Right lobe of liver (tissue), 6 donors: ENCODE data around the gene PARP1. TPM values are rescaled to one million over a fixed set of nuclear protein-coding genes. Genes with fewer than 3 reads are reported as not detected.

Experiments
- ATAC-seq, 4 donors: fragments of 200-7000 bp; cut with Tn5 transposase; one replicate each; pipeline ENCODE4 v1.9.1; 2020; ENCODE audit warnings: mild to moderate bottlenecking in 4 of 4, moderate library complexity in 4 of 4
- DNase-seq, 3 donors: peaks; one replicate each; pipeline ENCODE4 v3.0.0-alpha.2; 2020
- H3K27ac ChIP-seq, 3 donors: fragments of 200-600 bp; one replicate each; pipeline ENCODE4 v1.8.0; 2022
- H3K27me3 ChIP-seq, 2 donors: fragments of 200-600 bp; one replicate each; pipeline ENCODE4 v1.8.0; 2022
- H3K36me3 ChIP-seq, 4 donors: fragments of 200-600 bp; sonication (generic) in 1 of 4; one replicate each; pipeline versions ENCODE4 v1.5.1 to v1.8.0; 2017 to 2022; ENCODE audit warnings: control low read depth in 1 of 4
- H3K4me1 ChIP-seq, 4 donors: fragments of 200-600 bp; sonication (generic) in 1 of 4; one replicate each; pipeline versions ENCODE4 v1.5.1 to v1.8.0; 2017 to 2022; ENCODE audit warnings: control low read depth in 1 of 4
- H3K4me3 ChIP-seq, 3 donors: fragments of 200-600 bp; one replicate each; pipeline ENCODE4 v1.8.0; 2022
- H3K9me3 ChIP-seq, 4 donors: fragments of 200-600 bp; sonication (generic) in 1 of 4; one replicate each; pipeline versions ENCODE4 v1.5.1 to v1.8.0; 2017 to 2022; ENCODE audit warnings: control low read depth in 1 of 4
- POLR2A ChIP-seq: fragments of 450-650 bp; IDR thresholded peaks from one replicate; pipeline ENCODE4 v1.6.1; 2017; ENCODE audit warnings: antibody characterized with exemption, mild to moderate bottlenecking
- WGBS: methylation state at CpG from one replicate; pipeline ENCODE4 v1.1.6; 2018; ENCODE audit warnings: low coverage, low lambda C conversion rate; ENCODE audit not compliant: insufficient coverage; ENCODE audit errors: missing lambda C conversion rate; 5-methylcytosine and 5-hydroxymethylcytosine counted together
- intact Hi-C, 2 donors: fragments of 100-400 bp; cut with DNase I; formaldehyde crosslinking; loops; one replicate each; pipeline versions ENCODE4 v1.11.2 to v1.14.1; 2022
- total RNA-seq, 6 experiments: library from RNA; depleted of rRNA in 2 of 6; stranded (reverse); fragments of >200 nt in 2 of 6; fragmentation: NEBNext Ultra II Directional in 3 of 6; extraction: Animal tissue kit (Norgen Biotek cat#: 25700) in 3 of 6; gene quantifications; one replicate each; pipeline versions ENCODE4 v1.1.0 to v1.2.4, GENCODE V29; 2016 to 2023
- TF ChIP-seq, protein P1 (sequence below), 4 donors: fragments of 200-600 bp in 3 of 4; fragments of 450-650 bp in 1 of 4; IDR thresholded peaks; one replicate each; pipeline versions ENCODE4 v1.5.1 to v1.8.0; 2016 to 2022; ENCODE audit warnings: antibody characterized with exemption in 4 of 4, mild to moderate bottlenecking in 2 of 4
- donor health status: DM: no; HTN: yes; CAD: no.
- donor health status: DM: no; HTN: no; CAD: no.
- donor health status: DM: no; HTN: no; CAD: no.
- donor health status: DM: no; HTN: yes; CAD: no.
- donor health status: DM: no; HTN: yes; CAD: no.

Gene PARP1
- total RNA-seq, 6 experiments from 2014 or later, result 38.2 to 74.3 (median 60.1) TPM

GRCh38 chr1:226381226-226381998 is 26.5 kb downstream of the PARP1 start:
- TF ChIP-seq, protein P1, sequence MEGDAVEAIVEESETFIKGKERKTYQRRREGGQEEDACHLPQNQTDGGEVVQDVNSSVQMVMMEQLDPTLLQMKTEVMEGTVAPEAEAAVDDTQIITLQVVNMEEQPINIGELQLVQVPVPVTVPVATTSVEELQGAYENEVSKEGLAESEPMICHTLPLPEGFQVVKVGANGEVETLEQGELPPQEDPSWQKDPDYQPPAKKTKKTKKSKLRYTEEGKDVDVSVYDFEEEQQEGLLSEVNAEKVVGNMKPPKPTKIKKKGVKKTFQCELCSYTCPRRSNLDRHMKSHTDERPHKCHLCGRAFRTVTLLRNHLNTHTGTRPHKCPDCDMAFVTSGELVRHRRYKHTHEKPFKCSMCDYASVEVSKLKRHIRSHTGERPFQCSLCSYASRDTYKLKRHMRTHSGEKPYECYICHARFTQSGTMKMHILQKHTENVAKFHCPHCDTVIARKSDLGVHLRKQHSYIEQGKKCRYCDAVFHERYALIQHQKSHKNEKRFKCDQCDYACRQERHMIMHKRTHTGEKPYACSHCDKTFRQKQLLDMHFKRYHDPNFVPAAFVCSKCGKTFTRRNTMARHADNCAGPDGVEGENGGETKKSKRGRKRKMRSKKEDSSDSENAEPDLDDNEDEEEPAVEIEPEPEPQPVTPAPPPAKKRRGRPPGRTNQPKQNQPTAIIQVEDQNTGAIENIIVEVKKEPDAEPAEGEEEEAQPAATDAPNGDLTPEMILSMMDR (IDR thresholded peaks at IDR 0.05), result no peak
- TF ChIP-seq POLR2A, result no peak
- peaks cover 13 to 95% (median 62%) of the 10 kb centered on the region in 4 donors for H3K36me3 ChIP-seq
- intact Hi-C loops, result no loop called here

DNA sequence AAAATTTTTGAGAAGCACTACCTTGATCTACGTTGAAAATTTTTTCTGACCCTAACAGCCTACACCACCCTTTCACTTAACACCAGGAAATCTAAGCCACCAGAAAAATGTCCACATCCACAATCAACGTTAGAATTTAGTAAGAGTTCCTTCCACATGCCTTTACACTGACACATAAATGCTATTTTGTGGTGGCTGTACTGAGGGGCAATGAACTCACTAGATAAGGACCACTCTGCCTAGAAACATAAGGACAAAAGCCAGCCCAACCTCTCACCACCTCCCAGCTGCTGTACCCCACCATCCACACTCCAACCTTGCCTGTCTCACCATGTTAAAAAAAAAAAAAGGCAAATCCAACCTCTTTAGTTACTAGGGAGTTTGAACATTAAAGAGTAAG is 29.8 kb downstream of the PARP1 start:
- H3K9me3 ChIP-seq, result no peaks in the 10 kb centered on the region
- H3K27ac ChIP-seq, result no peak overlapping the region
- TF ChIP-seq, protein P1 (IDR thresholded peaks at IDR 0.05), result no peak
- no peak for TF ChIP-seq POLR2A
- intact Hi-C loops, result no loop called here
- ATAC-seq (no peak), DNase-seq (no peak)
- peaks cover 0 to 32% (median 5%) of the 10 kb centered on the region in 4 donors for H3K4me1 ChIP-seq
- H3K36me3 ChIP-seq, result peaks cover 17 to 95% (median 62%) of the 10 kb centered on the region in 4 donors
- no peak overlapping the region for H3K4me3 ChIP-seq
- WGBS, result 60% methylated on average over 2 of the region's 2 CpGs
- no peaks in the 10 kb centered on the region for H3K27me3 ChIP-seq

More at GRCh38 chr1:226381226-226381998, 26.5 kb downstream of the PARP1 start:
- ATAC-seq (peak in 3 of 4 donors; percentile 48 to 92 (median 70)), DNase-seq (peak in 1 of 3 donors; percentile 73)
- peaks cover 0 to 35% (median 5%) of the 10 kb centered on the region in 4 donors for H3K4me1 ChIP-seq
- 90% methylated on average over 5 of the region's 15 CpGs for WGBS
- no peak overlapping the region for H3K4me3 ChIP-seq
- H3K27ac ChIP-seq, result peak overlapping the region in 1 of 3 donors; percentile 68
- H3K9me3 ChIP-seq, result no peaks in the 10 kb centered on the region
- H3K27me3 ChIP-seq, result no peaks in the 10 kb centered on the region

- no peak for DNase-seq
- Histone ChIP-seq H3K4me1 (peaks cover 0 to 14% (median 0%) of the 10 kb centered on the region in 4 donors), H3K36me3 (peaks cover 12 to 97% (median 63%) of the 10 kb centered on the region in 4 donors), H3K4me3 (no peak overlapping the region), H3K27ac (no peak overlapping the region), H3K9me3 (no peaks in the 10 kb centered on the region), H3K27me3 (no peaks in the 10 kb centered on the region)
- TF ChIP-seq, protein P1 (IDR thresholded peaks at IDR 0.05), result no peak
- TF ChIP-seq POLR2A, result no peak
- ATAC-seq, result no peak
- 75% methylated on average over 3 of the region's 3 CpGs for WGBS
- intact Hi-C loops, result no loop called here
Observed at GRCh38 chr1:226376300-226376699, 31.6 kb downstream of the PARP1 start.

GRCh38 chr1:226373376-226373775 is 34.5 kb downstream of the PARP1 start:
- H3K36me3 ChIP-seq, result peaks cover 12 to 96% (median 51%) of the 10 kb centered on the region in 4 donors

More at GRCh38 chr1:226373376-226373775, 34.5 kb downstream of the PARP1 start:
- DNase-seq (no peak), ATAC-seq (no peak)
- H3K4me3 ChIP-seq, result no peak overlapping the region
- H3K9me3 ChIP-seq, result no peaks in the 10 kb centered on the region
- 73% methylated on average over 5 of the region's 7 CpGs for WGBS
- no peak overlapping the region for H3K27ac ChIP-seq
- H3K27me3 ChIP-seq, result no peaks in the 10 kb centered on the region
- no peaks in the 10 kb centered on the region for H3K4me1 ChIP-seq
- TF ChIP-seq POLR2A, result no peak
- TF ChIP-seq, protein P1 (IDR thresholded peaks at IDR 0.05), result no peak
- intact Hi-C loops, result no loop called here
